Lower leg skin (tissue), 4 donors: ENCODE measurements around the gene NFYB. TPM values are rescaled to one million over a fixed set of nuclear protein-coding genes. Genes with fewer than 3 reads are reported as not detected.
"Not testable (repeated sequence)": the region's sequence is repeated elsewhere in the genome, so short reads cannot be mapped to it uniquely, and the experiment has no call there.

Experiments
- DNase-seq, 2 donors: peaks; one replicate each; pipeline ENCODE4 v3.0.0-alpha.2; 2019; ENCODE audit warnings: low spot score in 2 of 2
- H3K4me3 ChIP-seq: fragments of 200-600 bp; sonication (generic); 2 replicates; pipeline ENCODE4 v1.5.1; 2017; ENCODE audit warnings: mild to moderate bottlenecking, low read depth; ENCODE audit not compliant: poor library complexity, severe bottlenecking
- POLR2A ChIP-seq, 2 donors: fragments of 450-650 bp; IDR thresholded peaks; one replicate each; pipeline ENCODE4 v1.6.1; 2016 to 2017; ENCODE audit warnings: antibody characterized with exemption in 2 of 2, mild to moderate bottlenecking in 1 of 2, moderate library complexity in 1 of 2
- WGBS, 2 donors: methylation state at CpG; one replicate each; pipeline ENCODE4 v1.1.5; 2018; 5-methylcytosine and 5-hydroxymethylcytosine counted together
- intact Hi-C: fragments of 100-400 bp; cut with DNase I; formaldehyde crosslinking; loops from one replicate; pipeline ENCODE4 v1.15.0; 2023; ENCODE audit warnings: low total_unique reads
- total RNA-seq, 4 donors: library from RNA; depleted of rRNA; stranded (reverse); fragments of >200 nt; gene quantifications; one replicate each; pipeline ENCODE4 v1.1.0, GENCODE V29; 2016
- TF ChIP-seq, protein P1 (sequence below), 3 donors: fragments of 450-650 bp; IDR thresholded peaks; one replicate each; pipeline ENCODE4 v1.5.1; 2016; ENCODE audit warnings: antibody characterized with exemption in 3 of 3, mild to moderate bottlenecking in 3 of 3, moderate library complexity in 2 of 3

NFYB gene
- total RNA-seq, 4 donors from 2014 or later = 10.6 to 20.5 (median 14.3) TPM

GRCh38 chr12:104181313-104181712 lies 43.3 kb upstream of the NFYB start:
- 48 to 49% methylated on average over 4 of the region's 4 CpGs for WGBS, 2 donors
- no peak overlapping the region for H3K4me3 ChIP-seq
- intact Hi-C loops = no loop called here
- DNase-seq = no peak
- TF ChIP-seq, protein P1, sequence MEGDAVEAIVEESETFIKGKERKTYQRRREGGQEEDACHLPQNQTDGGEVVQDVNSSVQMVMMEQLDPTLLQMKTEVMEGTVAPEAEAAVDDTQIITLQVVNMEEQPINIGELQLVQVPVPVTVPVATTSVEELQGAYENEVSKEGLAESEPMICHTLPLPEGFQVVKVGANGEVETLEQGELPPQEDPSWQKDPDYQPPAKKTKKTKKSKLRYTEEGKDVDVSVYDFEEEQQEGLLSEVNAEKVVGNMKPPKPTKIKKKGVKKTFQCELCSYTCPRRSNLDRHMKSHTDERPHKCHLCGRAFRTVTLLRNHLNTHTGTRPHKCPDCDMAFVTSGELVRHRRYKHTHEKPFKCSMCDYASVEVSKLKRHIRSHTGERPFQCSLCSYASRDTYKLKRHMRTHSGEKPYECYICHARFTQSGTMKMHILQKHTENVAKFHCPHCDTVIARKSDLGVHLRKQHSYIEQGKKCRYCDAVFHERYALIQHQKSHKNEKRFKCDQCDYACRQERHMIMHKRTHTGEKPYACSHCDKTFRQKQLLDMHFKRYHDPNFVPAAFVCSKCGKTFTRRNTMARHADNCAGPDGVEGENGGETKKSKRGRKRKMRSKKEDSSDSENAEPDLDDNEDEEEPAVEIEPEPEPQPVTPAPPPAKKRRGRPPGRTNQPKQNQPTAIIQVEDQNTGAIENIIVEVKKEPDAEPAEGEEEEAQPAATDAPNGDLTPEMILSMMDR (IDR thresholded peaks at IDR 0.05) = no peak
- no peak for TF ChIP-seq POLR2A (IDR thresholded peaks at IDR 0.05)

DNA sequence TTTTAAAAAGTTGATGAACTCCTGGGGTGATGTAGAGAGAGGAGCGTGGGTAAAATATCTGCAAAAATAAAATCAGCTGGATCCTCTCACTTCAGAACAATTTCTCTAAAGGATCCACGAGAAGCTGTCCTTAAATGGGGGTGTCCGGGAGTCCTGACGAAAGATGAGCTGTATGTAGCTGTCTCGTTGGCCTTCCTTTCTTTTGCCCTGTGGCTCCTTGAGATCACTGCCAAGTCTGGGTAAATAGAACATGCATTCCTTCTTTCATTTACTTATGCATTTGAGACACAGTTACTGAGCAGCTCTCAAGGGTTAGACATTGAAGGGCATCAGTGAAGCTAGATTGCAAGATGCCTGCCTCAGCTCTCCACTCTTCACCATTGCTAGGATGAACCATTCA lies 42.4 kb upstream of the NFYB start:
- intact Hi-C loops = no loop called here
- no peak for TF ChIP-seq POLR2A (IDR thresholded peaks at IDR 0.05)
- TF ChIP-seq, protein P1 (IDR thresholded peaks at IDR 0.05) = no peak
- H3K4me3 ChIP-seq = no peak overlapping the region
- no peak for DNase-seq
- WGBS, 2 donors = 70% methylated on average over 5 of the region's 5 CpGs

- H3K4me3 ChIP-seq = no peak overlapping the region
- intact Hi-C loops = no loop called here
- DNase-seq = peak; percentile 86 to 94
- WGBS, 2 donors = 30 to 35% methylated on average over 8 of the region's 8 CpGs
- no peak for TF ChIP-seq POLR2A (IDR thresholded peaks at IDR 0.05)
- TF ChIP-seq, protein P1 (IDR thresholded peaks at IDR 0.05) = no peak
Observed at GRCh38 chr12:104177663-104178501, 39.9 kb upstream of the NFYB start.

- H3K4me3 ChIP-seq = no peak overlapping the region
- TF ChIP-seq POLR2A (IDR thresholded peaks at IDR 0.05) = no peak
- TF ChIP-seq, protein P1 (IDR thresholded peaks at IDR 0.05) = no peak
- WGBS, 2 donors = 24 to 30% methylated on average over 2 of the region's 2 CpGs
- intact Hi-C loops = no loop called here
- DNase-seq = no peak
Observed at GRCh38 chr12:104177336-104177662, 39.3 kb upstream of the NFYB start.

GRCh38 chr12:104175726-104176247 lies 37.8 kb upstream of the NFYB start:
- intact Hi-C loops = no loop called here
- H3K4me3 ChIP-seq = no peak overlapping the region
- no peak for DNase-seq
- no peak for TF ChIP-seq POLR2A (IDR thresholded peaks at IDR 0.05)
- TF ChIP-seq, protein P1 (IDR thresholded peaks at IDR 0.05) = no peak
- WGBS, 2 donors = 84 to 86% methylated on average over 10 of the region's 10 CpGs

- WGBS, 2 donors = 78 to 89% methylated on average over 5 of the region's 5 CpGs
- H3K4me3 ChIP-seq, DNase-seq, intact Hi-C loops: not testable (repeated sequence)
Observed at GRCh38 chr12:104173804-104174203, 35.8 kb upstream of the NFYB start.
